Sigmoid colon (tissue), 4 donors: Measurements from ENCODE around the gene FIBCD1.

Source experiments
- EP300 ChIP-seq, 4 donors: sonication (generic); formaldehyde crosslinking; IDR thresholded peaks; one replicate each; pipeline ENCODE4 v1.6.1; 2017; ENCODE audit warnings: antibody characterized with exemption in 4 of 4
- POLR2A ChIP-seq, 2 donors: fragments of 450-650 bp; IDR thresholded peaks; one replicate each; pipeline ENCODE4 v1.6.1; 2016; ENCODE audit warnings: antibody characterized with exemption in 2 of 2, mild to moderate bottlenecking in 2 of 2, moderate library complexity in 2 of 2
- TF ChIP-seq, protein P1 (sequence below), 4 experiments: fragments of 450-650 bp in 3 of 4; fragments of 200-600 bp in 1 of 4; IDR thresholded peaks; one replicate each; pipeline ENCODE4 v1.5.1; 2016 to 2019; ENCODE audit warnings: antibody characterized with exemption in 4 of 4, mild to moderate bottlenecking in 3 of 4, moderate library complexity in 2 of 4

DNA sequence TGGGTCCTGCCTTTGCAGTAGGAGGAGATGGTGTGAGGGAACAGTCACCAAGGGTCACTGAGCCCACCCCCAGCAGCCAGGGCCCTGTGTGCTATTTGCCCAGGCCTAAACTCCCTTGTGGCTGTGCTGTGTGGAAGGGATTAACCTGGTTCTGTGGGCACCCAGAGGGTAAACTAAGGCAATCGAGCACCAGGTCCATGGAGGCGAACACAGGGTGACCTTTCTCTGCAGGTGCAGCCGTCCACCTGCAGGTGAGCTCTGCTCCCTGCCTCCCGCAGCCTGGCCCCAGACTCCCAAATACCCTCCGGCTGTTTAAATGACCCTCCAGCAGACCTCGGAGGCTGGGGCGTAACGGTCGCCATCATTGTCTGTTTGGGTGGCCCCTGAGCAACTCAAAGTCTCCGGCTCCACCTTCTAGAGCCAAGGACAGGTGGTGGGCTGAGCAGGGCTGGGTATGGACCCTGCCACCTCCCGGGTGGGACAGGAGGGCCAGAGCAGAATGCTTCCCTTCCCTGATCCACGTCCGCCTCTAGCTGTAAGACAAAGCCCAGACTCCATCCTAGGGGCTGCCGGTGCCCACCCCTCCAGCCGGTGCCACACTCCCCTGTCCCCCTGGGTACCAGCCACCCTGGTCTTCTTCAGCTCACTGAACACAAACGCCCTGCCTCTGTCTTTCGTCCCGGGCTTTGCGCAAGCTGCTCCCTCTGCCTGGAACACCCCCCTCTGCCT is 34.1 kb upstream of the FIBCD1 start:
- TF ChIP-seq, protein P1, sequence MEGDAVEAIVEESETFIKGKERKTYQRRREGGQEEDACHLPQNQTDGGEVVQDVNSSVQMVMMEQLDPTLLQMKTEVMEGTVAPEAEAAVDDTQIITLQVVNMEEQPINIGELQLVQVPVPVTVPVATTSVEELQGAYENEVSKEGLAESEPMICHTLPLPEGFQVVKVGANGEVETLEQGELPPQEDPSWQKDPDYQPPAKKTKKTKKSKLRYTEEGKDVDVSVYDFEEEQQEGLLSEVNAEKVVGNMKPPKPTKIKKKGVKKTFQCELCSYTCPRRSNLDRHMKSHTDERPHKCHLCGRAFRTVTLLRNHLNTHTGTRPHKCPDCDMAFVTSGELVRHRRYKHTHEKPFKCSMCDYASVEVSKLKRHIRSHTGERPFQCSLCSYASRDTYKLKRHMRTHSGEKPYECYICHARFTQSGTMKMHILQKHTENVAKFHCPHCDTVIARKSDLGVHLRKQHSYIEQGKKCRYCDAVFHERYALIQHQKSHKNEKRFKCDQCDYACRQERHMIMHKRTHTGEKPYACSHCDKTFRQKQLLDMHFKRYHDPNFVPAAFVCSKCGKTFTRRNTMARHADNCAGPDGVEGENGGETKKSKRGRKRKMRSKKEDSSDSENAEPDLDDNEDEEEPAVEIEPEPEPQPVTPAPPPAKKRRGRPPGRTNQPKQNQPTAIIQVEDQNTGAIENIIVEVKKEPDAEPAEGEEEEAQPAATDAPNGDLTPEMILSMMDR (IDR thresholded peaks at IDR 0.05), result no peak
- TF ChIP-seq POLR2A (IDR thresholded peaks at IDR 0.05) (no peak), EP300 (IDR thresholded peaks at IDR 0.05) (no peak)
